Measurements from ENCODE around the gene METTL22. TPM values are rescaled to one million over a fixed set of nuclear protein-coding genes. Genes with fewer than 3 reads are reported as not detected.

Gene METTL22
- total RNA-seq, 3 donors from 2014 or later: 24.1 to 41.0 (median 30.8) TPM

GRCh38 chr16:8576141-8577004, 45.1 kb upstream of the METTL22 start:
- ATAC-seq: no peak
- no peak for TF ChIP-seq CTCF (IDR thresholded peaks at IDR 0.05)
- Histone ChIP-seq H3K4me3 (no peak overlapping the region), H3K9me3 (no peaks in the 10 kb centered on the region), H3K4me1 (ENCODE audit: low read depth) (no peaks in the 10 kb centered on the region), H3K36me3 (ENCODE audit: low read depth) (no peaks in the 10 kb centered on the region)
- DNase-seq: no peak
- intact Hi-C loops (cut with DNase I, micrococcal nuclease): no loop called here

GRCh38 chr16:8577678-8578304, 43.7 kb upstream of the METTL22 start:
- no peak for TF ChIP-seq CTCF (IDR thresholded peaks at IDR 0.05)
- Histone ChIP-seq H3K36me3 (ENCODE audit: low read depth) (no peaks in the 10 kb centered on the region), H3K4me1 (ENCODE audit: low read depth) (no peaks in the 10 kb centered on the region), H3K9me3 (no peaks in the 10 kb centered on the region), H3K4me3 (no peak overlapping the region)
- DNase-seq: no peak
- intact Hi-C loops (cut with DNase I, micrococcal nuclease): no loop called here
- no peak for ATAC-seq

GRCh38 chr16:8579559-8579958, 41.9 kb upstream of the METTL22 start:
- H3K4me3 ChIP-seq: no peak overlapping the region
- no peaks in the 10 kb centered on the region for H3K4me1 ChIP-seq (ENCODE audit: low read depth)
- DNase-seq (no peak), ATAC-seq (no peak)
- intact Hi-C loops (cut with DNase I, micrococcal nuclease): no loop called here
- no peak for TF ChIP-seq CTCF (IDR thresholded peaks at IDR 0.05)
- no peaks in the 10 kb centered on the region for H3K36me3 ChIP-seq (ENCODE audit: low read depth)
- no peaks in the 10 kb centered on the region for H3K9me3 ChIP-seq

- Histone ChIP-seq H3K9me3 (no peaks in the 10 kb centered on the region), H3K4me3 (no peak overlapping the region), H3K4me1 (ENCODE audit: low read depth) (no peaks in the 10 kb centered on the region), H3K36me3 (ENCODE audit: low read depth) (no peaks in the 10 kb centered on the region)
- intact Hi-C loops (cut with DNase I, micrococcal nuclease): no loop called here
- no peak for TF ChIP-seq CTCF (IDR thresholded peaks at IDR 0.05)
- peak; percentile 43 for ATAC-seq
- DNase-seq: peak in 1 of 3 donors; percentile 16
Measured at GRCh38 chr16:8581831-8582580, 39.5 kb upstream of the METTL22 start.

- no peaks in the 10 kb centered on the region for H3K4me1 ChIP-seq (ENCODE audit: low read depth)
- no peaks in the 10 kb centered on the region for H3K36me3 ChIP-seq (ENCODE audit: low read depth)
- ATAC-seq: peak; percentile 16
- TF ChIP-seq CTCF (IDR thresholded peaks at IDR 0.05): no peak
- intact Hi-C loops (cut with DNase I, micrococcal nuclease): no loop called here
- H3K9me3 ChIP-seq: no peaks in the 10 kb centered on the region
- no peak overlapping the region for H3K4me3 ChIP-seq
- no peak for DNase-seq
Measured at GRCh38 chr16:8583199-8583598, 38.3 kb upstream of the METTL22 start.
